Upper lobe of right lung (tissue), 1 donor: ENCODE measurements around the gene AGT. TPM values are rescaled to one million over a fixed set of nuclear protein-coding genes. Genes with fewer than 3 reads are reported as not detected.

Source experiments
- ATAC-seq: fragments of 200-7000 bp; cut with Tn5 transposase; one replicate; pipeline ENCODE4 v1.9.1; 2020; ENCODE audit warnings: mild to moderate bottlenecking, moderate library complexity
- DNase-seq: peaks from one replicate; pipeline ENCODE4 v3.0.0-alpha.2; 2020
- H3K27ac ChIP-seq: fragments of 200-600 bp; one replicate; pipeline ENCODE4 v1.8.0; 2022
- H3K27me3 ChIP-seq: fragments of 200-600 bp; one replicate; pipeline ENCODE4 v1.8.0; 2022; ENCODE audit warnings: mild to moderate bottlenecking
- H3K36me3 ChIP-seq: fragments of 200-600 bp; one replicate; pipeline ENCODE4 v1.8.0; 2022
- H3K4me1 ChIP-seq: fragments of 200-600 bp; one replicate; pipeline ENCODE4 v1.8.0; 2022
- H3K4me3 ChIP-seq: fragments of 200-600 bp; one replicate; pipeline ENCODE4 v1.8.0; 2022; ENCODE audit warnings: mild to moderate bottlenecking
- H3K9me3 ChIP-seq: fragments of 200-600 bp; one replicate; pipeline ENCODE4 v1.8.0; 2022
- CTCF ChIP-seq: fragments of 200-600 bp; IDR thresholded peaks from one replicate; pipeline ENCODE4 v1.8.0; 2022; ENCODE audit warnings: antibody characterized with exemption
- intact Hi-C: fragments of 100-400 bp; cut with DNase I; formaldehyde crosslinking; loops from one replicate; pipeline ENCODE4 v1.11.0; 2022
- total RNA-seq: library from RNA; stranded (reverse); fragmentation: NEBNext Ultra II Directional; extraction: Animal tissue kit (Norgen Biotek cat#: 25700); gene quantifications from one replicate; pipeline ENCODE4 v1.2.1, GENCODE V29; 2021
- donor health status: DM: no; HTN: yes; CAD: no; lungs with severe emphysema.

AGT gene
- total RNA-seq, 1 donor from 2014 or later: 1.8 TPM

GRCh38 chr1:230713138-230713537, 784 bp downstream of the AGT start:
- intact Hi-C loops: no loop called here
- no peak overlapping the region for H3K27ac ChIP-seq
- DNase-seq: no peak
- ATAC-seq: no peak
- H3K36me3 ChIP-seq: no peaks in the 10 kb centered on the region
- H3K9me3 ChIP-seq: no peaks in the 10 kb centered on the region
- no peak overlapping the region for H3K4me3 ChIP-seq
- H3K27me3 ChIP-seq: no peaks in the 10 kb centered on the region
- H3K4me1 ChIP-seq: peaks cover 4% of the 10 kb centered on the region
- no peak for TF ChIP-seq CTCF

GRCh38 chr1:230712470-230712942, 1.4 kb downstream of the AGT start:
- Histone ChIP-seq H3K27ac (no peak overlapping the region), H3K4me1 (peaks cover 4% of the 10 kb centered on the region), H3K4me3 (no peak overlapping the region), H3K36me3 (no peaks in the 10 kb centered on the region), H3K27me3 (no peaks in the 10 kb centered on the region), H3K9me3 (no peaks in the 10 kb centered on the region)
- ATAC-seq: no peak
- no peak for DNase-seq
- intact Hi-C loops: no loop called here
- TF ChIP-seq CTCF: no peak

DNA sequence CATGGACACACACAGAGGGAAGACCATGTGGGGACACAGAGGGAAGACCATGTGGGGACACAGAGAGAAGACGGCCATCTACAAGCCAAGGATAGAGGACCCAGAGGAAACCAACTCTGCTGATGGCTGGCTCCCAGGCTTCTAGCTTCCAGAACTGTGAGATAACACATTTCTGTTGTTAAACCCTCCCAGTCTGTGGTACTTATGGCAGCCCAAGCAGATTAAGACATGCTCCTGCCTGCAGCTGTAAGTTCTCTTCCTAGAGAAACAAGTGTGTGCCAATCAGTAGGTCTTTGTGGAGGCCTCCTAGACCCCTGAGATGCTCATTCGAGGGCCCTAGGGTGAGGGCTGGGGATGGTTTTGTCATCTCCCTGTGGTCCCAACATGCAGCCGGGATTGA, 2.7 kb downstream of the AGT start:
- intact Hi-C loops: no loop called here
- ATAC-seq (no peak), DNase-seq (no peak)
- Histone ChIP-seq H3K4me3 (no peak overlapping the region), H3K36me3 (no peaks in the 10 kb centered on the region), H3K4me1 (peaks cover 4% of the 10 kb centered on the region), H3K27ac (no peak overlapping the region), H3K27me3 (no peaks in the 10 kb centered on the region), H3K9me3 (no peaks in the 10 kb centered on the region)
- TF ChIP-seq CTCF: no peak

- intact Hi-C loops: no loop called here
- H3K4me1 ChIP-seq: peaks cover 4% of the 10 kb centered on the region
- no peak overlapping the region for H3K4me3 ChIP-seq
- no peak for DNase-seq
- no peaks in the 10 kb centered on the region for H3K27me3 ChIP-seq
- no peak overlapping the region for H3K27ac ChIP-seq
- H3K9me3 ChIP-seq: no peaks in the 10 kb centered on the region
- no peaks in the 10 kb centered on the region for H3K36me3 ChIP-seq
- no peak for TF ChIP-seq CTCF
- no peak for ATAC-seq
Measured at GRCh38 chr1:230710543-230710904, 3.4 kb downstream of the AGT start.

GRCh38 chr1:230709619-230710542, 4.0 kb downstream of the AGT start:
- Histone ChIP-seq H3K36me3 (no peaks in the 10 kb centered on the region), H3K27me3 (no peaks in the 10 kb centered on the region), H3K9me3 (no peaks in the 10 kb centered on the region), H3K4me3 (no peak overlapping the region), H3K27ac (no peak overlapping the region), H3K4me1 (peaks cover 4% of the 10 kb centered on the region)
- no peak for ATAC-seq
- intact Hi-C loops: no loop called here
- no peak for DNase-seq
- TF ChIP-seq CTCF: no peak
